A549 treated with DMSO at 1 μM for 4 hours (cell line): ENCODE data around the gene KRTAP4-12. TPM values are rescaled to one million over a fixed set of nuclear protein-coding genes. Genes with fewer than 3 reads are reported as not detected.

Experiments
- total RNA-seq: library from RNA; stranded (reverse); fragments of 200-300 nt; extraction: Qiagen RNA extraction; gene quantifications from 5 replicates; pipeline ENCODE4 v1.2.3, GENCODE V29; 2022; ENCODE audit warnings: low read depth

Gene KRTAP4-12
- not detected in 5 replicates for total RNA-seq

DNA sequence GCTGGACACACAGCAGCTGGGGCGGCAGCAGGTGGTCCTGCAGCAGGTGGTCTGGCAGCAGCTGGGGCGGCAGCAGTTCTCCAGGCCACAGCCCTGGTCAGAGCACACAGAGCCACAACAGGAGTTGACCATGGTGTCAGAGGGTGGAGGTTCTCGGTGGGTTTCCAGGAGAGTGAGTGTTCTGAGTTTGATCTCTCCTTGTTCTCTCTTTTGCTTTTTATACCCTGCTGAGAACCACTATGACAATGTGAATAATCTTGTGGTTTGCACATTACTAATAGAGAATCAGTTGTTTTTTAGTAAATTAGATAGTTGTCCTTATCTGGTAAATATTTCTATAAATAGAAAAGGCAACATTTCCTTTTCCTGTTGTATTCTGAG lies at the start of gene KRTAP4-12:
Gene KRTAP4-12, minus strand, starts transcription at position 192 of the 381 bp plus-strand sequence. Its CDS starts 60 bp downstream, at position 132.

GRCh38 chr17:41168121-41168520 lies 44.1 kb upstream of the KRTAP4-12 start, which contains the start of gene KRTAP4-3:
Gene KRTAP4-3, minus strand, starts transcription at chr17:41168221. Its CDS starts 49 bp downstream, at chr17:41168172.

DNA sequence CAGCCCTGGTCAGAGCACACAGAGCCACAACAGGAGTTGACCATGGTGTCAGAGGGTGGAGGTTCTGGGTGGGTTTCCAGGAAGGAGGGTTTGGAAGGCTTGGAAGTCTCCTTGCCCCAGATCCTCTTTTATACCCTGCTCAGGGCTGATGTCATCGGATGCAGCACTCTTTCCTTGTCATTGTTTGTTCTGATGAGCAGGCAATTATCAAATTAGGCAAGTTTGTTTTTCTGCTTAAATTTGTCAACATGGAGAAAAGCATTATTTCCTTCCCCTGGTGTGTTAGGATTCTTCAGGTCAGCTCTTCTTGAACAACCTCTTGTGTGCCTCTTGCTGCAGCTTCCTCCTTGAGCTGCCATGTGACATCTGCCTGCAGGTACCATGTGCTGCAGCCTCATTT lies 36.7 kb upstream of the KRTAP4-12 start, which contains the start of gene KRTAP4-4:
Gene KRTAP4-4, minus strand, starts transcription at position 101 of the 400 bp plus-strand sequence. Its CDS starts 57 bp downstream, at position 44.

DNA sequence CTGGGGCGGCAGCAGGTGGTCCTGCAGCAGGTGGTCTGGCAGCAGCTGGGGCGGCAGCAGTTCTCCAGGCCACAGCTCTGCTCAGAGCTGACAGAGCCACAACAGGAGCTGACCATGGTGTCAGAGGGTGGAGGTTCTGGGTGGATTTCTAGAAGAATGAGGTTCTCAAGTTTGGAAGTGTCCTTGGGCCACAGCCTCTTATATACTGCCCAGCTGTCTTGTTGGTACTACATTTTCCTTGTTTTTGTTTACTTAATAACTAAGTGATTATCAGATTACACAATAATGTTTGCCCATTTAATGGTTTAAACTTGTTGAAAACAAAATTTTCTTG lies 25.6 kb upstream of the KRTAP4-12 start, which contains the start of gene KRTAP4-5:
Gene KRTAP4-5, minus strand, starts transcription at position 174 of the 334 bp plus-strand sequence. Its CDS starts 58 bp downstream, at position 116.

DNA sequence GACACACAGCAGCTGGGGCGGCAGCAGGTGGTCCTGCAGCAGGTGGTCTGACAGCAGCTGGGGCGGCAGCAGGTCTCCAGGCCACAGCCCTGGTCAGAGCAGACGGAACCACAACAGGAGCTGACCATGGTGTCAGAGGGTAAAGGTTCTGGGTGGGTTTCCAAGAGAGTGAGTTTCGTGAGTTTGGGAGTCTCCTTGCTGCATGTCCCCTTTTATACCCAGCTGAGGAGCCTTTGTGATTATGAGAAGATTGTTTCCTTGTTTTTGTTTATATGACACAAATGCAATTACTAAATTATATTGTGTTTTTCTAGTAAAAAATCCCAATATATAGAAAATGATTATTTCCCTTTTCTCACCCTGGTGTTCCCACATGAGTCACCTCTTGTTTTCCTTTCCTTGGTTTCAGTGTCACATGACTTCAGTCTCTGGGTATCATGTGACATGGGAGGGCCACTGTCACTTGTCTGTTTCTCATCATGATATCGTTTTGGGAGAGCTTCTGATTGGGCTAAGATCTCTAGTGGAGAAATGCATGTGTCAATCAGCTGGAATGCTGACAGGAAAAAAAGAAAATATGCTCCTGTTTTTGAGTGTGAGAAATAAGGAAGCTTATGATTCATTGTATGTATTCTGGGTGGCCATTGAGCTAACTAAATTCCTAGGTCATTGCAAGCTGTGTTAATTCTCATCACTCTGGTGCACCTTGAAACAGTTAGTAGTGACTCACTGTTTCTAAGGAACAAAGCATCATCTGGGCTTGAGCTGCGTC lies 16.6 kb upstream of the KRTAP4-12 start, which contains the start of gene KRTAP4-6:
Gene KRTAP4-6, minus strand, starts transcription at position 185 of the 772 bp plus-strand sequence. Its CDS starts 57 bp downstream, at position 128.

DNA sequence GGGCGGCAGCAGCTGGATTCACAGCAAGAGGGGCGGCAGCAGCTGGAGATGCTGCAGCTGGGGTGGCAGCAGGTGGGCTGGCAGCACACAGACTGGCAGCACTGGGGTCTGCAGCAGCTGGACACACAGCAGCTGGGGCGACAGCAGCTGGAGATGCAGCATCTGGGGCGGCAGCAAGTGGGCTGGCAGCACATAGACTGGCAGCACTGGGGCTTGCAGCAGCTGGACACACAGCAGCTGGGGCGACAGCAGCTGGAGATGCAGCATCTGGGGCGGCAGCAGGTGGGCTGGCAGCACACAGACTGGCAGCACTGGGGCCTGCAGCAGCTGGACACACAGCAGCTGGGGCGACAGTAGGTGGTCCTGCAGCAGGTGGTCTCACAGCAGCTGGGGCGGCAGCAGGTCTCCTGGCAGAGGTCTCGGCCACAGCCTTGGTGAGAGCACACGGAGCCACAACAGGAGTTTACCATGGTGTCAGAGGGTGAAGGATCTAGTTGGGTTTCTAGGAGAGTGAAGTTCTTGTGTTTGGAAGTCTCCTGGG lies 6.1 kb downstream of the KRTAP4-12 start, which contains the start of gene KRTAP4-11:
Gene KRTAP4-11, minus strand, starts transcription at position 528 of the 541 bp plus-strand sequence. Its CDS starts 58 bp downstream, at position 470.

GRCh38 chr17:41105347-41105746 lies 18.6 kb downstream of the KRTAP4-12 start, which contains the start of gene KRTAP4-9:
Gene KRTAP4-9, plus strand, starts transcription at chr17:41105389. Its CDS starts 0 bp downstream, at chr17:41105389.

GRCh38 chr17:41101586-41102259 lies 22.3 kb downstream of the KRTAP4-12 start, which contains the start of gene KRTAP4-16:
Gene KRTAP4-16, minus strand, starts transcription at chr17:41102209. Its CDS starts 0 bp downstream, at chr17:41102209.

DNA sequence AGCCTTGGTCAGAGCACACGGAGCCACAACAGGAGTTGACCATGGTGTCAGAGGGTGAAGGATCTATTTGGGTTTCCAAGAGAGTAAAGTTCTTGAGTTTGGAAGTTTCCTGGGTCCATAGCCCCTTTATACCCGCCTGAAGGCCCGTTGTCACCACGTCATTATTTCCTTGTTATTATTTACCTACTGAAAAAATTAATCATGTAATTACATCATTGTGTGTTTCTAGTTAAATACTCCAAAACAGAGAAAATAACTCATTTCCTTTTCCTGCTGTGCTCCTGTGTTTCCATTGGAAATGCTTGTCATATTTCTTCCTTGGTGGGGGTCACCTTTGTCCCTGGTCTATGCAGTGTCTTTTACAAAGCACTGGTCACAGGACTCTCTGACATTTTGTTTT lies 25.9 kb downstream of the KRTAP4-12 start, which contains the start of gene KRTAP4-8:
Gene KRTAP4-8, minus strand, starts transcription at position 101 of the 400 bp plus-strand sequence. Its CDS starts 58 bp downstream, at position 43.

GRCh38 chr17:41084100-41084856 lies 39.7 kb downstream of the KRTAP4-12 start, which contains the start of gene KRTAP4-7:
Gene KRTAP4-7, plus strand, starts transcription at chr17:41084150. Its CDS starts 57 bp downstream, at chr17:41084207.

Other genes with a start within 250 kb of the KRTAP4-12 start
- gene KRT20, start 238.9 kb downstream of the KRTAP4-12 start, total RNA-seq, result 0.29 to 0.47 TPM (median 0.32 TPM) in 5 replicates
- gene KRT23, start 186.5 kb downstream of the KRTAP4-12 start, total RNA-seq, result 0.09 to 0.18 TPM (median 0.10 TPM) in 3 of 5 replicates, not detected in the others
- gene KRT39, start 157.2 kb downstream of the KRTAP4-12 start, total RNA-seq, result not detected in 5 replicates
- gene KRT40, start 139.9 kb downstream of the KRTAP4-12 start, total RNA-seq, result not detected in 5 replicates
- gene KRTAP3-3, start 130.0 kb downstream of the KRTAP4-12 start, total RNA-seq, result not detected in 5 replicates
- gene KRTAP3-2, start 124.3 kb downstream of the KRTAP4-12 start, total RNA-seq, result 0.26 to 0.35 TPM (median 0.34 TPM) in 3 of 5 replicates, not detected in the others
- not detected in 5 replicates for gene KRTAP3-1, start 115.1 kb downstream of the KRTAP4-12 start, total RNA-seq
- gene KRTAP1-5, start 97.0 kb downstream of the KRTAP4-12 start, total RNA-seq, result 0.08 TPM in 1 of 5 replicates, not detected in the others
- gene KRTAP1-4, start 94.0 kb downstream of the KRTAP4-12 start, total RNA-seq, result not detected in 5 replicates
- gene KRTAP1-3, start 89.3 kb downstream of the KRTAP4-12 start, total RNA-seq, result not detected in 5 replicates
- not detected in 5 replicates for gene KRTAP1-1, start 82.7 kb downstream of the KRTAP4-12 start, total RNA-seq
- gene KRTAP2-1, start 76.9 kb downstream of the KRTAP4-12 start, total RNA-seq, result not detected in 5 replicates
- gene KRTAP2-2, start 69.0 kb downstream of the KRTAP4-12 start, total RNA-seq, result not detected in 5 replicates
- 0.12 to 0.13 TPM in 2 of 5 replicates, not detected in the others for gene KRTAP2-3, start 64.1 kb downstream of the KRTAP4-12 start, total RNA-seq
- not detected in 5 replicates for gene KRTAP2-4, start 58.3 kb downstream of the KRTAP4-12 start, total RNA-seq
- not detected in 5 replicates for gene KRTAP4-7, start 40.0 kb downstream of the KRTAP4-12 start, total RNA-seq
- not detected in 5 replicates for gene KRTAP4-8, start 26.0 kb downstream of the KRTAP4-12 start, total RNA-seq
- gene KRTAP4-16, start 22.0 kb downstream of the KRTAP4-12 start, total RNA-seq, result not detected in 5 replicates
- gene KRTAP4-9, start 18.8 kb downstream of the KRTAP4-12 start, total RNA-seq, result 0.20 TPM in 1 of 5 replicates, not detected in the others
- not detected in 5 replicates for gene KRTAP4-11, start 5.8 kb downstream of the KRTAP4-12 start, total RNA-seq
- not detected in 5 replicates for gene KRTAP4-6, start 16.4 kb upstream of the KRTAP4-12 start, total RNA-seq
- not detected in 5 replicates for gene KRTAP4-5, start 25.6 kb upstream of the KRTAP4-12 start, total RNA-seq
- not detected in 5 replicates for gene KRTAP4-4, start 36.6 kb upstream of the KRTAP4-12 start, total RNA-seq
- gene KRTAP4-3, start 44.0 kb upstream of the KRTAP4-12 start, total RNA-seq, result not detected in 5 replicates
- gene KRTAP4-2, start 54.0 kb upstream of the KRTAP4-12 start, total RNA-seq, result not detected in 5 replicates
- gene KRTAP4-1, start 60.7 kb upstream of the KRTAP4-12 start, total RNA-seq, result 0.15 to 0.30 TPM (median 0.20 TPM) in 4 of 5 replicates, not detected in the other
- not detected in 5 replicates for gene KRTAP9-1, start 65.7 kb upstream of the KRTAP4-12 start, total RNA-seq
- not detected in 5 replicates for gene KRTAP9-2, start 102.5 kb upstream of the KRTAP4-12 start, total RNA-seq
- gene KRTAP9-3, start 108.3 kb upstream of the KRTAP4-12 start, total RNA-seq, result not detected in 5 replicates
- not detected in 5 replicates for gene KRTAP9-8, start 113.8 kb upstream of the KRTAP4-12 start, total RNA-seq
- not detected in 5 replicates for gene KRTAP9-4, start 125.5 kb upstream of the KRTAP4-12 start, total RNA-seq
- not detected in 5 replicates for gene KRTAP9-9, start 131.2 kb upstream of the KRTAP4-12 start, total RNA-seq
- gene KRTAP9-6, start 141.2 kb upstream of the KRTAP4-12 start, total RNA-seq, result not detected in 5 replicates
- gene KRTAP9-7, start 151.5 kb upstream of the KRTAP4-12 start, total RNA-seq, result not detected in 5 replicates
- gene KRTAP29-1, start 178.7 kb upstream of the KRTAP4-12 start, total RNA-seq, result not detected in 5 replicates
- not detected in 5 replicates for gene KRTAP16-1, start 185.1 kb upstream of the KRTAP4-12 start, total RNA-seq
- gene KRTAP17-1, start 191.5 kb upstream of the KRTAP4-12 start, total RNA-seq, result not detected in 5 replicates
- not detected in 5 replicates for gene KRT33A, start 226.6 kb upstream of the KRTAP4-12 start, total RNA-seq
- 0.07 to 0.28 TPM (median 0.15 TPM) in 3 of 5 replicates, not detected in the others for gene KRT33B, start 245.6 kb upstream of the KRTAP4-12 start, total RNA-seq